NCI-H187 treated with DMSO at 0.1 percent for 48 hours (cell line): Measurements from ENCODE around the gene XYLT2.
"Not testable (repeated sequence)": the region's sequence is repeated elsewhere in the genome, so short reads cannot be mapped to it uniquely, and the experiment has no call there.

Experiments used
- DNase-seq: peaks from one replicate; lab custom pipeline; 2025; lab: John Stamatoyannopoulos, UW

Gene XYLT2

GRCh38 chr17:50345432-50346312 lies at the start of gene XYLT2:
Gene XYLT2 (plus strand): TSS chr17:50346126. CDS start chr17:50346141, 15 bp downstream.
- no peak for DNase-seq

GRCh38 chr17:50297407-50297865 lies 48.5 kb upstream of the XYLT2 start:
- no peak for DNase-seq

GRCh38 chr17:50298018-50298417 lies 47.9 kb upstream of the XYLT2 start:
- no peak for DNase-seq

- no peak for DNase-seq
Measured at GRCh38 chr17:50299776-50300175, 46.1 kb upstream of the XYLT2 start.

- DNase-seq, result not testable (repeated sequence)
Measured at GRCh38 chr17:50300824-50301223, 45.1 kb upstream of the XYLT2 start.

GRCh38 chr17:50301891-50302584 lies 43.9 kb upstream of the XYLT2 start:
- no peak for DNase-seq

GRCh38 chr17:50303051-50303450 lies 42.9 kb upstream of the XYLT2 start:
- DNase-seq, result no peak

GRCh38 chr17:50303596-50303995 lies 42.3 kb upstream of the XYLT2 start:
- DNase-seq, result no peak

GRCh38 chr17:50304781-50305404 lies 41.0 kb upstream of the XYLT2 start:
- no peak for DNase-seq

GRCh38 chr17:50307654-50308053 lies 38.3 kb upstream of the XYLT2 start:
- DNase-seq, result no peak

- no peak for DNase-seq
Measured at GRCh38 chr17:50308666-50309065, 37.3 kb upstream of the XYLT2 start.

- DNase-seq, result no peak
Measured at GRCh38 chr17:50310455-50311111, 35.3 kb upstream of the XYLT2 start.

GRCh38 chr17:50311112-50311460 lies 34.8 kb upstream of the XYLT2 start:
- DNase-seq, result no peak

GRCh38 chr17:50311483-50311882 lies 34.4 kb upstream of the XYLT2 start:
- no peak for DNase-seq

- DNase-seq, result no peak
Measured at GRCh38 chr17:50312308-50312707, 33.6 kb upstream of the XYLT2 start.

- DNase-seq, result no peak
Measured at GRCh38 chr17:50314456-50315011, 31.4 kb upstream of the XYLT2 start.

GRCh38 chr17:50316016-50316587 lies 29.8 kb upstream of the XYLT2 start:
- peak; percentile 44 for DNase-seq

- DNase-seq, result not testable (repeated sequence)
Measured at GRCh38 chr17:50316660-50317059, 29.3 kb upstream of the XYLT2 start.

- no peak for DNase-seq
Measured at GRCh38 chr17:50317121-50317520, 28.8 kb upstream of the XYLT2 start.

- DNase-seq, result no peak
Measured at GRCh38 chr17:50318501-50319285, 27.2 kb upstream of the XYLT2 start.
